CD4-positive, alpha-beta T cell (primary cell): ENCODE measurements around the gene SLC25A19. TPM values are rescaled to one million over a fixed set of nuclear protein-coding genes. Genes with fewer than 3 reads are reported as not detected.

Source experiments
- ATAC-seq: fragments of 200-7000 bp; cut with Tn5 transposase; one replicate; pipeline ENCODE4 v1.10.0; 2022; ENCODE audit warnings: mild to moderate bottlenecking; ENCODE audit not compliant: poor library complexity
- CTCF ChIA-PET: fragments of 350-600 bp; sonication (Branson Sonifier 250); formaldehyde crosslinking; loops from one replicate; lab custom pipeline; 2021; ENCODE audit warnings: antibody characterized with exemption, inconsistent platforms; lab: Charles Lee
- POLR2A ChIA-PET: fragments of 350-600 bp; sonication (Branson Sonifier 250); formaldehyde crosslinking; loops from one replicate; lab custom pipeline; 2021; ENCODE audit warnings: antibody characterized with exemption, inconsistent platforms; lab: Charles Lee
- DNase-seq, 14 experiments: peaks; one replicate each; pipeline ENCODE4 v3.0.0-alpha.2; 2013 to 2020; ENCODE audit warnings: mixed read lengths in 2 of 14
- H3K27ac ChIP-seq, 2 donors: one replicate each; pipeline versions ENCODE4 v1.5.1 to v1.7.0; 2013; ENCODE audit warnings: low read length in 2 of 2, low read depth in 1 of 2, mild to moderate bottlenecking in 1 of 2
- H3K27me3 ChIP-seq, 2 experiments: 1 replicate in 1 of 2; 2 replicates in 1 of 2; pipeline versions ENCODE4 v1.6.1 to v1.7.0; 2013; ENCODE audit warnings: low read length in 2 of 2, control low read depth in 1 of 2, mild to moderate bottlenecking in 1 of 2, moderate library complexity in 1 of 2; ENCODE audit not compliant: insufficient read depth in 2 of 2, control insufficient read depth in 1 of 2
- H3K36me3 ChIP-seq: one replicate; pipeline ENCODE4 v1.6.1; 2013; ENCODE audit warnings: low read length, control low read depth; ENCODE audit not compliant: insufficient read depth
- H3K4me1 ChIP-seq: one replicate; pipeline ENCODE4 v1.6.1; 2013; ENCODE audit warnings: low read length, control low read depth; ENCODE audit not compliant: insufficient read depth
- H3K4me3 ChIP-seq: one replicate; pipeline ENCODE4 v1.5.1; 2013; ENCODE audit warnings: mild to moderate bottlenecking, low read length, moderate library complexity
- H3K9me3 ChIP-seq, 2 experiments: 1 replicate in 1 of 2; 2 replicates in 1 of 2; pipeline versions ENCODE4 v1.6.1 to v1.7.0; 2013; ENCODE audit warnings: low read length in 2 of 2, mild to moderate bottlenecking in 2 of 2, control low read depth in 1 of 2, moderate library complexity in 1 of 2; ENCODE audit not compliant: control insufficient read depth in 1 of 2, insufficient read depth in 1 of 2
- H3K27ac Mint-ChIP-seq: one replicate; pipeline ENCODE4 v1.8.0; 2020; ENCODE audit warnings: mixed read lengths
- H3K27me3 Mint-ChIP-seq: one replicate; pipeline ENCODE4 v1.8.0; 2021; ENCODE audit warnings: mixed read lengths
- H3K36me3 Mint-ChIP-seq: one replicate; pipeline ENCODE4 v1.8.0; 2021; ENCODE audit warnings: low read depth, mixed read lengths
- H3K4me1 Mint-ChIP-seq: one replicate; pipeline ENCODE4 v1.8.0; 2021; ENCODE audit warnings: low read depth, mixed read lengths
- H3K4me3 Mint-ChIP-seq: one replicate; pipeline ENCODE4 v1.8.0; 2020; ENCODE audit warnings: mild to moderate bottlenecking, mixed read lengths
- H3K9me3 Mint-ChIP-seq: one replicate; pipeline ENCODE4 v1.8.0; 2020; ENCODE audit warnings: mixed read lengths
- intact Hi-C, 2 experiments: fragments of 100-400 bp; cut with DNase I in 1 of 2; cut with micrococcal nuclease in 1 of 2; formaldehyde crosslinking; loops; one replicate each; pipeline versions ENCODE4 v1.15.1 to v1.9.0; 2023 to 2025; cut with DNase I, micrococcal nuclease
- total RNA-seq, 174 experiments: library from RNA in 2 of 174; stranded (reverse) in 2 of 174; gene quantifications; one replicate each; pipeline ENCODE4 v1.2.3 and lab custom pipeline; 2021 to 2026
- TF ChIP-seq, protein P1 (sequence below): fragments of 200-600 bp; IDR thresholded peaks from one replicate; pipeline ENCODE4 v1.8.0; 2022; ENCODE audit warnings: antibody characterized with exemption, mild to moderate bottlenecking

The SLC25A19 gene
- total RNA-seq, 2 experiments from 2014 or later = 11.1 to 12.0 TPM

- ChIA-PET POLR2A (no interaction called here), CTCF (interaction anchor here (1.4 kb wide), 1 partner anchor 22 kb away, joined by 4 read pairs; no protein-coding TSS in a partner anchor)
- H3K9me3 ChIP-seq = no peaks in the 10 kb centered on the region
- no peak overlapping the region for H3K4me3 ChIP-seq
- Mint-ChIP-seq H3K27me3 (no peaks in the 10 kb centered on the region), H3K36me3 (peaks cover 79% of the 10 kb centered on the region), H3K27ac (no peak overlapping the region), H3K9me3 (no peaks in the 10 kb centered on the region), H3K4me1 (no peaks in the 10 kb centered on the region), H3K4me3 (no peak overlapping the region)
- intact Hi-C loops = no loop called here
- no peak overlapping the region for H3K27ac ChIP-seq
- H3K36me3 ChIP-seq = peaks cover 79% of the 10 kb centered on the region
- no peaks in the 10 kb centered on the region for H3K4me1 ChIP-seq
- H3K27me3 ChIP-seq = no peaks in the 10 kb centered on the region
- ATAC-seq (no peak), DNase-seq (no peak)
- TF ChIP-seq, protein P1, sequence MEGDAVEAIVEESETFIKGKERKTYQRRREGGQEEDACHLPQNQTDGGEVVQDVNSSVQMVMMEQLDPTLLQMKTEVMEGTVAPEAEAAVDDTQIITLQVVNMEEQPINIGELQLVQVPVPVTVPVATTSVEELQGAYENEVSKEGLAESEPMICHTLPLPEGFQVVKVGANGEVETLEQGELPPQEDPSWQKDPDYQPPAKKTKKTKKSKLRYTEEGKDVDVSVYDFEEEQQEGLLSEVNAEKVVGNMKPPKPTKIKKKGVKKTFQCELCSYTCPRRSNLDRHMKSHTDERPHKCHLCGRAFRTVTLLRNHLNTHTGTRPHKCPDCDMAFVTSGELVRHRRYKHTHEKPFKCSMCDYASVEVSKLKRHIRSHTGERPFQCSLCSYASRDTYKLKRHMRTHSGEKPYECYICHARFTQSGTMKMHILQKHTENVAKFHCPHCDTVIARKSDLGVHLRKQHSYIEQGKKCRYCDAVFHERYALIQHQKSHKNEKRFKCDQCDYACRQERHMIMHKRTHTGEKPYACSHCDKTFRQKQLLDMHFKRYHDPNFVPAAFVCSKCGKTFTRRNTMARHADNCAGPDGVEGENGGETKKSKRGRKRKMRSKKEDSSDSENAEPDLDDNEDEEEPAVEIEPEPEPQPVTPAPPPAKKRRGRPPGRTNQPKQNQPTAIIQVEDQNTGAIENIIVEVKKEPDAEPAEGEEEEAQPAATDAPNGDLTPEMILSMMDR = no peak
These were observed 58.2 kb downstream of the SLC25A19 start for GRCh38 chr17:75231071-75231470.

DNA sequence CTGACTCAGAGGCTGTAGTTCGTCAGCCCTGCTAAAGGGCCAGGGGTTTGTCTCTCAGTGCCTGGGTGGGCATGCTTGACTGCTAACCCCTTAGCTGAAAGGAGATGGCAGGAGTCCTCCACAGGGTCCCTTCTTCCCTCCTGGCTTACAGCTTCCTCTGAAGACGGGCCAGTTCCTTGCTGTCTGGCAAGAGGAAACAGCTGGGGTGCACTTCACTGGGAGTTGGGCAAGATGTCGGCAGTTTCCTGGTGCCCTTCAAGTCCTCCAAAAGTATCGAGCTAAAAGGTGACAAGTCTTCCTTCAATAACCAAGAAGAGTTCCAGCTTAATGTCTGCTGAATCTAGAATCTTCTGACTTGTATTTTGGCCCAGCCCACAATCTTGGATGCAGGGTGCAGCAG lies 60.4 kb downstream of the SLC25A19 start:
- Histone ChIP-seq H3K4me1 (no peaks in the 10 kb centered on the region), H3K4me3 (no peak overlapping the region), H3K9me3 (no peaks in the 10 kb centered on the region), H3K27ac (no peak overlapping the region), H3K36me3 (peaks cover 76% of the 10 kb centered on the region), H3K27me3 (no peaks in the 10 kb centered on the region)
- H3K4me3 Mint-ChIP-seq = no peak overlapping the region
- no peaks in the 10 kb centered on the region for H3K27me3 Mint-ChIP-seq
- no peaks in the 10 kb centered on the region for H3K4me1 Mint-ChIP-seq
- ATAC-seq (no peak), DNase-seq (no peak)
- intact Hi-C loops = no loop called here
- TF ChIP-seq, protein P1 = no peak
- H3K36me3 Mint-ChIP-seq = peaks cover 83% of the 10 kb centered on the region
- no peaks in the 10 kb centered on the region for H3K9me3 Mint-ChIP-seq
- ChIA-PET POLR2A (no interaction called here), CTCF (no interaction called here)
- no peak overlapping the region for H3K27ac Mint-ChIP-seq

DNA sequence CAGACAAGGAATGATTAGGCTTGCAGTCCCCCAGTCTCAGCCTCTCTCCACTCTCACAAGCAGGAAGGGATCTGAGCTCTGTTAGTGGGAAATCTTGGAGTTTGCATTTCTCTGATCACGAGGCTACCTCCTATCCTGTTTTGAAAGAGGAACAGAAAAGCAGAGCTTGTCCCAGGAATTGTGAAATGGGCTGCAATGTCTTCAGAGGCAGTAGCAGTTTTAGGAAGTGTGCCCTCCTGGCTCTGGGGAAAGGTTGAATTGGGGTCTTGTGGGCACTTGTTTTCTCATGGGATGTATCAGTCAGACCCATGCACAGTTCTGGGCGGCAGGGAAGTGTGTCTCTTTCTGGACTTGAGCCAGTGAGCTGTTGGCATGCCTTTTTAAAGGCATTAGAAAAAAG lies 60.9 kb downstream of the SLC25A19 start:
- Mint-ChIP-seq H3K36me3 (peaks cover 87% of the 10 kb centered on the region), H3K4me3 (no peak overlapping the region), H3K9me3 (no peaks in the 10 kb centered on the region), H3K27me3 (no peaks in the 10 kb centered on the region), H3K4me1 (no peaks in the 10 kb centered on the region), H3K27ac (no peak overlapping the region)
- Histone ChIP-seq H3K27ac (no peak overlapping the region), H3K4me3 (no peak overlapping the region), H3K27me3 (no peaks in the 10 kb centered on the region), H3K9me3 (no peaks in the 10 kb centered on the region), H3K4me1 (no peaks in the 10 kb centered on the region), H3K36me3 (peaks cover 80% of the 10 kb centered on the region)
- CTCF ChIA-PET = no interaction called here
- DNase-seq (peak in 1 of 14 experiments; percentile 27), ATAC-seq (no peak)
- TF ChIP-seq, protein P1 = no peak
- intact Hi-C loops = no loop called here
- POLR2A ChIA-PET = no interaction called here
